GM04504 (cell line): ENCODE data around the gene MEMO1.
"Not testable (repeated sequence)": the region's sequence is repeated elsewhere in the genome, so short reads cannot be mapped to it uniquely, and the experiment has no call there.

ENCODE experiments used
- DNase-seq: peaks from one replicate; pipeline ENCODE4 v3.0.0-alpha.2; 2012; ENCODE audit warnings: low read depth

Gene MEMO1

DNA sequence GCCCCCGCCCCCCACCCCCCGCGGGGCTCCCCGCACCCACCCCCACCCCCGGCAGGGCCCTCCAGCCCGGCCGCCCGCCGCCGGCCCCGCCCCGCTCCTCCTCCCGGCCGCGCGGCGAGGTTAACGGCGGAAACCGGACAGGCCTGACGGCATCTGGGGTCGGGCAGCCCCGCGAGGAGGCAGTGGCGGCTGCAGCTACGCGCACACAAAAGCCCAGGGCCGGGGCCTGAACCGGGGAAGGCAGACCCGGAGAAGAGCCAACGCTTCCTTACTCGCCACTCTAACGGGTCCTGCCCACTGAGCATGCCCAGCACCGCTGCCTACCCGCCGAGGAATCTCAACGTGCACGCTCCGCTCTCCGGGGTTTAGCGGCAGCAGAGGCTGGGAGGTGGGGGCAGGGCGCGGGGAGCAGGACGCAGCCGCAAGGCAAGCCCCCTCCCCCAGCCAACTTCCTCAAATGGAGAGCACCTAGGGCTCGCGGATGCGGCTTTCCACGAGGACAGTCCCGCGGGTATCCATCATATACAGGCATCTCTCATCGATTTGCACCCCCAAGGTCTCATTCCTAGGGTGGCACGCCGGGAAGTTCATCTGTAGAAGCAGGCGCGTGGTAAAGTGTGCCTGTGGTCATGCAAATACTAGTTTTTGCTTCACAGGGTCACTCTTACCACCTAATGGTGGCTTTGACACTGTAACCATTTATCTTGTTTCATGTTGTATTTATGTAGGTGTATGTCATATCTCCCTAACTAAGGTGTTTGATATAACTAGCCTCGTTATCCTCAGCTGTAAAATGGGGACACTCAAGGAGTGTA, at the start of gene MEMO1:
Gene MEMO1 (minus strand): TSS at position 339 of the 815 bp plus-strand sequence. CDS start 761 bp downstream, outside the sequence.
- peak; percentile 81 for DNase-seq

- DNase-seq: no peak
These were observed 49.5 kb upstream of the MEMO1 start for GRCh38 chr2:32060266-32060665.

DNA sequence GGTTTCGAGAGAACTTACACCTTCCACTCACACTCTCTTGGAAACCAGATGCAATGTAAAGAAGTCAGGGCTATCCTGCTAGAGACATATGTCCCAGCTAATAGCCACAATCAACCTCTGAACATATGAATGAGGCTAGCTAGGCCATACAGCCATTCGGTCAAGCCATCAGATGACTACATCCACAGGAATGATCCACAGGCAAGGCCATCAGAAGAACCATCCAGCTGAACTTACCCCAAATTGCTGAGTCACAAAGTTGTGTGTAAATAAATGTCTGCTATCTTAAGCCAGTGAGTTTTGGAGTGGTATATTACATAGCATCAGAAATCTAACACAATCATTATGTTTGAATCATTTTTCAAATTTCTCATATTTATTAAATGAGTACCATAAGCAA, 47.3 kb upstream of the MEMO1 start:
- no peak for DNase-seq

- DNase-seq: not testable (repeated sequence)
These were observed 43.8 kb upstream of the MEMO1 start for GRCh38 chr2:32054583-32054982.

DNA sequence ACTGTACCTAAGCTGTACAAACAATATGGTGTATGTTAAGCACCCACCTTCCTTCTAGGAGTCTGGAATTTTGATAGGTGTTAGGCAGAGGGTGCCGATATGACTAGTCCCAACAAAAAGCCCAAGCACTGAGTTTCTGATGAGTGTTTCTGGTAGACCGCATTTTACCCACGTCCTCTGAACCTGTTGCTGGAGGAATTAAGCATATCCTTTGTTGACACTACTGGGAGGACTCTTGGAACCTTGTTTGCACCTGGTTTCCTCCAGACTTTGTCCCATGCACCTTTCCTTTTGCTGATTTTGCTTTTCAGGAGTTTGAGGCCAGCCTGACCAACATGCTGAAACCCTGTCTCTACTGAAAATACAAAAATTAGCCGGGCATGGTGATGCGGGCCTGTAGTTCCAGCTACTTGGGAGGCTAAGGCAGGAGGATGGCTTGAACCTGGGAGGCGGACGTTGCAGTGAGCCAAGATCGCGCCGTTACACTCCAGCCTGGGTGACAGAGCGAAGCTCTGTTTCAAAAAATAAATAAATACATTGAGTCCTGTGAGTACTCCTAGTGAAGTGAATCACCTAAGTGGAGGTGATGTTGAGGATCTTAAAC, 41.1 kb upstream of the MEMO1 start:
- no peak for DNase-seq

GRCh38 chr2:32043561-32043960, 32.8 kb upstream of the MEMO1 start:
- DNase-seq: no peak

GRCh38 chr2:32039447-32040219, 28.8 kb upstream of the MEMO1 start, which contains the start of gene DPY30:
Gene DPY30 (minus strand): TSS chr2:32039805. CDS start chr2:32039456, 349 bp downstream.
- DNase-seq: peak; percentile 82

DNA sequence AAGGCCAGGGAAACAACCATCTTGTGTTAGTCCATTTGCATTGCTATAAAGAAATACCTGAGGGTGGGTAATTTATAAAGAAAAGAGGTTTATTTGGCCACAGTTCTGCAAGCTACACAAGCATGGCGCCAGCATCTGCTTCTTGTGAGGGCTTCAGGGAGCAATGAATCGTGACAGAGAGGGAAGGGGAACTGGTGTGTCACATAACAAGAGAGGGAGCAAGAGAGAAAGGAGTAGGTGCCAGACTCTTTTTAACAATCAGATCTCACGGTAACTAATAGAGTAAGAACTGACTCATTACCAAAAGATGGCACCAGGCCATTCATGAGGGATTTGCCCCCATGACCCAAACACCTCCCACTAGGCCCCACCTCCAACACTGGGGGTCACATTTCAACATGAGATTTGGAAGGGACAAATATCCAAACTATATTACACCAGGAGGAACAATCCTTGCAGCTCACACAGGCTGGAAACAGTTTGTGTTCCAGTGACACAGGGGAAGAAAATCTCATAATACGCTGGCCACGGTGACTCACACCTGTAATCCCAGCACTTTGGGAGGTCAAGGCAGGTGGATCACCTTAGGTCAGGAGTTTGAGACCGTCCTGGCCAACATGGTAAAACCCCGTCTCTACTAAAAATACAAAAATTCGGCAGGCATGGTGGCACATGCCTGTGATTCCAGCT, 23.5 kb upstream of the MEMO1 start:
- DNase-seq: not testable (repeated sequence)

DNA sequence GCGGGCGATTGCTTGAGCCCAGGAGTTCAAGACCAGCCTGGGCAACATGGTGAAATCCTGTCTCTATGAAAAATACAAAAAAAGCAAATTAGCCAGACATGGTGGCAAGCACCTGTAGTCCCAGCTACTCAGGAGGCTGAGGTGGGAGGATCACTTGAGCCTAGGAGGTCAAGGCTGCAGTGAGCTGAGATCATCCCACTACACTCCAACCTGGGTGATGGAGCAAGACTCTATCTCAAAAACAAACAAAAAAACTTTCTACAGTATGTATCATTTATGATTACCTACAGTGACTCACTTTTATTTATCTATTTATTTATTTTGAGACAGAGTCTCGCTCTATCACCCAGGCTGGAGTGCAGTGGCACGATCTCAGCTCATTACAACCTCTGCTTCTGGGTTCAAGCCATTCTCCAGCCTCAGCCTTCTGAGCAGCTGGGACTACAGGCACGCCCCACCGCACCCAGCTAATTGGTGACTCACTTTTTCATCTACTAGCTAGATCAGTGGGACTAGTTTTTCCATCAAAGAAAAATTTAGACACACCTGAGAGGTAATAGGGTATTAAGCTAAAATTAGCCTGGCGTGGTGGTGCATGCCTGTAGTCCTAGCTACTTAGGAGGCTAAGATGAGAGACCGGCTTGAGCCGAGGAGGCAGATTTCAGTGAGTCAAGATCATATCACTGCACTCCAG, 8.1 kb upstream of the MEMO1 start:
- not testable (repeated sequence) for DNase-seq

- DNase-seq: no peak
These were observed 2.1 kb upstream of the MEMO1 start for GRCh38 chr2:32012872-32013271.

DNA sequence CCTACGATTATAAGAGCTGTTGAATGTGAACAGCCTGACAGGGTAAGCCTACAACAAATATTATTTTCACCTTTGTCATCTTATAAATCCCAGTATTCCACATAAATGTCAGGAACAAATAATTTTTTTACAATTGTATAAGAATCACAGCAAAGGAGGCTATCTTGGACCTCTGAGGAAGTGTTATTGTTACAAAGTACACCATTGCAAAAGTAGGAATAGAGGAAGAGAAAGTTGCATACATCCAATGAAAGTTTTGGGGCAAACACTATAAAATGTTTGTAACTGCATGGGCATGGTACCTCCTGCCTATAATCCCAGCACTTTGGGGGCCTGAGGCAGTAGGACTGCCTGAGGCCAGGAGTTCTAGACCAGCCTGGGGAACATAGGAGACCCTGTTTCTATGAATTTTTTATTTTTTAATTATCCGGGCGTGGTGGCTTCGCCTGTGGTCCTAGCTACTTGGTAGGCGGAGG, 715 bp upstream of the MEMO1 start:
- no peak for DNase-seq

DNA sequence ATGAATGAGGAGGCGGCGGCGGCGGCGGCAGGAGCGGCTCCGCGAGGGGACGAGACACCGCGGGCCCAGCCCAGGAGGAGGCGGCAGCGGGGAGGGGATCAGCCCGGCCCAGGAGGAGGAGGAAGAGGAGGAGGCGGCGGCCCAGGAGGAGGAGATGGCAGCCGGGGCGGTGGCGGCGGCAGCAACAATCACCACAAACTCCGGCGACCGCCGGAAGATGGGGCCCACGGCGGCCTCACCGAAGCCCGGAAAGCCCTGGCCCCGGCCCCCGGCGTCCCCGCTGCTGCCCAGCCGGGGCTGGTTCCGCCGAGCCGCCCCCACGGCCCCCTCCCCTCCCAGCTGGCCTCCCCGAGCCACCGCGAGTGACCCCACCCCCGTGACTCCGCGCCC, 533 bp downstream of the MEMO1 start:
- DNase-seq: not testable (repeated sequence)

DNA sequence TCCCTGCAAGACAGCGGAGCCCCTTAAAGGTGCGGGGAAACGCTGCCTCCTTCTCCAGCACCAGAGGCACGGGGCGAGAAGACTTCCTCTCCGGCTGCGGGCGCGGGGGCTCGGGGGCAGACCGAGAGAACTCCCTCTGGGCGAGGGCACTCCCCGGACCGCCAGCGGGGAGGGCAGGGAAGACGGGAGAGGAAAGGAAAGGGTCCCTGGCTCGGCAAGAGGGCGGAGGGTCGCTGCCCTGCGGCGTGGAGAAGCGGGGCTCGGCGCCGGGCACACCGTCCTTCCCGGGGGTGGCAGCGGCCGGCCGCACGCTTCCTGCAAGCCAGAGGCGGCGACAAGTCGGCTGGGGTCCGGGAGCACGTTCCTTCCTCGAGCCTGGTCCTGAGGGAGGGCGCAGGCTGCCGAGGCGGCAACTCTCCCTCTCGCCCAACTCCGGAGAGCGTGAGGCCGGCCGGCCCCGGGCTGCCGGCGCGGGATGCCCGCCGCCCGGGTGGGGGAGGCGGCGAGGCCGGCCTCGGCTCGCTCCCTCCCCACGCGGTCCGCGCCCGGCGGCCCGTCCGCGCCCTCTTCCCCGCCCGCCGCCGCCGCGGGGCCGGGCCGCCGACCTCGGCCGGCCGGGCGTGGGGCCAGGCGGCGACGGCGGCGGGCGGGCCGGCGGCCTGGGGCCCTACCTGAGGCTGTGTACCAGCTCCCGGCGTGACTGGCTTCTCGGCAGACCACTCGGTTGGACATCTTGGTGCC, 1.1 kb downstream of the MEMO1 start:
- DNase-seq: no peak

- no peak for DNase-seq
These were observed 1.8 kb downstream of the MEMO1 start for GRCh38 chr2:32008805-32009515.

DNA sequence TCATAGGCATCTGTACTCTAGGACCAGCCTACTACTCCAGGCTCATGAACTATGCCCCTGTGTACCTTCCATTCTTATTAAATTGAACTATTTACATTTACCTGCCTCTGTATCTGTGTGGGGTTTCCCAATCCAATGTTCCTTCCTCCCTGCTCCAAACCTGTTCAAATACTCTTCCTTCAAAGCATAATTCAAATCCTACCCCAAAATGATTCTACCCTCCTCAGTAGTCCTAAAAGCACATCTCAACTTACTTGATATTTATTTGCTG, 3.8 kb downstream of the MEMO1 start:
- no peak for DNase-seq

DNA sequence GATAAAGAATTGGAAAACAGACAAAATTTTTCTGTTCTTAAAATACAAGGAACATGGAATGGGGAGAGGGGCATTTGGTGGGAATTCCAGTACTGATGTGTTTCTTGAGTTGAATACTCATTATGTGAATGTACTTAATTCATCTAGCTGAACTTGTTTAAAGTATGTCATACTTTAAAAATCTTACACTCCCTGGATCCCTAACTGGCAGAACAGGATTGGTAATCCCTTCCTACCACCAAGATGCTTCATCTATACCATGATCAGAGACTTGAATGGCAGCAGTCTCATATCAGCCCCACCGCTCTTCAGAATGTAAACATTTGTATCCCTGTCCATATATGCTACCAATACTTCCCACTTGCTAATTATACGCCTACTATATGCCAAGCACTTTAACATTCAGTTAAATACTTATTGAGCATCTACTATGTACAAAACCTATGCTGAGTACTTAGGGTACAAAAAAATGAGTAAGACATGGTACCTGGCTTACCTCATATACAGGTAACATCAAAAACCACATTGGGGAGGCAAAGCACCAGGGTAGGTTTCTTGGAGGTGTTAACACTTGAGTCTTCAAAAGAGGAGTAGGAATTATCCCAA, 5.3 kb downstream of the MEMO1 start:
- DNase-seq: no peak

GRCh38 chr2:32003791-32004190, 7.0 kb downstream of the MEMO1 start:
- no peak for DNase-seq

DNA sequence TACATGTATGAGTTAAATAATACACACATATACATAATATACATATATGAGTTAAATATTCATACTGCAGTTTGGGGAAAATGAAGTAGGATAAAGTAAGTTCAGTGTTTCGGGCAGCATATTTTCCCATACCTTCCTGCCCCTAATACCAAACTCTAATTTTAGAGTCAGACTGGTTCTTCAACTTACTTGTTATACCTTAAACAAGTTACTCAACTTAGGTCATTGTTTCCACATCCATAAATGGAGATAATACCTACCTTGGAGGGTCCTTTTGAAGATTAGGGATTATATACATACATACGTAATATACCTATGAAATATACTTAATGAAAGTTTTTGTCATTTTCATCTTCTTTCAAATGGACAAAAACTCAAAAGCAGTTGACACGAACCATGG, 8.4 kb downstream of the MEMO1 start:
- no peak for DNase-seq

- DNase-seq: no peak
These were observed 11.4 kb downstream of the MEMO1 start for GRCh38 chr2:31999438-31999837.
